Measurements from ENCODE around the gene HES3. TPM values are rescaled to one million over a fixed set of nuclear protein-coding genes. Genes with fewer than 3 reads are reported as not detected.

The HES3 gene
- total RNA-seq, 1 experiment from 2014 or later = not detected

DNA sequence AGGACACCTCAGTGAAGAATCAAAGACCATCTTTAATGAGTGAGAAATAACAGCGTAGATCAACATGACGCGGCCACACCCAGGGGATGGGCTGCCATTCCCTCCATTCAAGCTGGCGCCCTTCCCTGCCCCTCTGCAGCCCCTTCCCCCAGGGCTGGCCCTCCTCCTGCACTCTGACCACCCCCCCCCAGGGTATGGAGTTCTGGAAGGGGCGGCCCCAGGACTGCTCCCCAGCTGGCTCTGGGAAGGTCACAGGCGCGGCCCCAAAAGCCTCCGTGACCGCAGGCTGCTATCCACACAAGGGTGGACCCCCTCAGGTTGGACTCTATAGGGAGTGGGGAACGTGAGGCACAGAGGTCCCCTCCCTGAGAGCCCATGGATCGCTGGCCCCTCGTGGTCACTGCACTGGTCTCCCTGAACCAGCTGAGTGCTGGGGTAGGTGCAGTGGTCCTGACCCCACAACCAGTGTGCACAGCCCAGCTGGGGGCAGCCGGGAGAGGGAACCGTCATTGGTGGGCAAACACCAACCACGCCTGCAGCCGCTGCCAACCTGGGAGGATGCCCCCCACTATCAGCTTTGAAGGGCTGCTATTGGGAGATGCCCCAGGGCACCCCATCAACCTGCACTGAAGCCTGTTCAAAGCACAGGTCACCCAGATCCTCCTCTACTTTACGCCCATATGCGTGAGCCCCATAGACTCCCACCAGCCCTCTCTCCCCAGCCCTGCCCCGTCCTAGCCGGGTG lies 33.0 kb downstream of the HES3 start:
- Histone ChIP-seq H3K9me3 (ENCODE audit: low read depth, low read length, poor library complexity, severe bottlenecking) (no peaks in the 10 kb centered on the region), H3K4me3 (ENCODE audit: low read depth, low read length, poor library complexity, severe bottlenecking) (no peak overlapping the region), H3K4me1 (ENCODE audit: insufficient read depth, low read length, poor library complexity, severe bottlenecking) (peaks cover 32% of the 10 kb centered on the region), H3K27me3 (replicated peaks; ENCODE audit: insufficient read depth, low read depth, low read length, poor library complexity) (no peaks in the 10 kb centered on the region), H3K36me3 (ENCODE audit: insufficient read depth, low read length, poor library complexity, severe bottlenecking) (no peaks in the 10 kb centered on the region), H3K27ac (ENCODE audit: low read depth, low read length, poor library complexity, severe bottlenecking) (no peak overlapping the region)
- no TSS peak for BruUV-seq (replicated peaks)
- DNase-seq (ENCODE audit: low spot score) = no peak
- ChIA-PET POLR2A (ENCODE audit: low non-redundant PET) (no interaction called here), CTCF (no interaction called here)
- TF ChIP-seq EZH2 (IDR thresholded peaks at IDR 0.05; ENCODE audit: borderline replicate concordance, low read depth, low read length, poor library complexity, severe bottlenecking) = no peak
- TF ChIP-seq CTCF (conservative IDR thresholded peaks at IDR 0.05; ENCODE audit: low read depth, low read length) = no peak
- intact Hi-C loops (cut with micrococcal nuclease; ENCODE audit: unreplicated experiment) = no loop called here

DNA sequence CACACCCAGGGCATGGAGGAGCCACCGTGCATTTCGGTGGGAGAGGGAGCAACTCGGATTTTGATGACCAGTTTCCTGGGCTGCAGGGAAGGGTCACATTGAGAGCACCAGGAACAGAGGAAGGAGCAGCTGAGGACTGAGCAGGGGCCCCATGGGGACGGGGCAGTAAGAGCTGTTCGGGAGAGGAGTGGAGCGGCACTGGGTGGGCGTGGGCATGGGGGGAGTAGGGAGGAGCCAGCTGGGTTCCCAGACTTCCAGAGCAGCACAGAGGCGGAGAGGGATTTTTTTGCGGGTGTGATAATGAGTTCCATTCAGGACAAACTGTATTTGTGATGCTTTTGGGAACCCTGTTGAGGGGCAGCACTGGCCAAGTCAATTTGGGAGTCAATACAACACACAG lies 34.3 kb downstream of the HES3 start:
- POLR2A ChIA-PET (ENCODE audit: low non-redundant PET) = no interaction called here

GRCh38 chr1:6279066-6279465 lies 35.1 kb downstream of the HES3 start:
- no peaks in the 10 kb centered on the region for H3K36me3 ChIP-seq (ENCODE audit: insufficient read depth, low read length, poor library complexity, severe bottlenecking)

More for the DNA sequence above, 34.3 kb downstream of the HES3 start:
- TF ChIP-seq EZH2 (IDR thresholded peaks at IDR 0.05; ENCODE audit: borderline replicate concordance, low read depth, low read length, poor library complexity, severe bottlenecking) (no peak), CTCF (conservative IDR thresholded peaks at IDR 0.05; ENCODE audit: low read depth, low read length) (no peak)
- intact Hi-C loops (cut with micrococcal nuclease; ENCODE audit: unreplicated experiment) = no loop called here
- Histone ChIP-seq H3K36me3 (ENCODE audit: insufficient read depth, low read length, poor library complexity, severe bottlenecking) (no peaks in the 10 kb centered on the region), H3K9me3 (ENCODE audit: low read depth, low read length, poor library complexity, severe bottlenecking) (no peaks in the 10 kb centered on the region), H3K4me1 (ENCODE audit: insufficient read depth, low read length, poor library complexity, severe bottlenecking) (peaks cover 19% of the 10 kb centered on the region), H3K4me3 (ENCODE audit: low read depth, low read length, poor library complexity, severe bottlenecking) (no peak overlapping the region), H3K27ac (ENCODE audit: low read depth, low read length, poor library complexity, severe bottlenecking) (no peak overlapping the region), H3K27me3 (replicated peaks; ENCODE audit: insufficient read depth, low read depth, low read length, poor library complexity) (no peaks in the 10 kb centered on the region)
- CTCF ChIA-PET = no interaction called here
- DNase-seq (ENCODE audit: low spot score) = no peak
- no TSS peak for BruUV-seq (replicated peaks)

More at GRCh38 chr1:6279066-6279465, 35.1 kb downstream of the HES3 start:
- Histone ChIP-seq H3K9me3 (ENCODE audit: low read depth, low read length, poor library complexity, severe bottlenecking) (no peaks in the 10 kb centered on the region), H3K4me3 (ENCODE audit: low read depth, low read length, poor library complexity, severe bottlenecking) (no peak overlapping the region), H3K4me1 (ENCODE audit: insufficient read depth, low read length, poor library complexity, severe bottlenecking) (peaks cover 11% of the 10 kb centered on the region), H3K27ac (ENCODE audit: low read depth, low read length, poor library complexity, severe bottlenecking) (no peak overlapping the region), H3K27me3 (replicated peaks; ENCODE audit: insufficient read depth, low read depth, low read length, poor library complexity) (no peaks in the 10 kb centered on the region)
- ChIA-PET CTCF (no interaction called here), POLR2A (ENCODE audit: low non-redundant PET) (no interaction called here)
- intact Hi-C loops (cut with micrococcal nuclease; ENCODE audit: unreplicated experiment) = no loop called here
- TF ChIP-seq CTCF (conservative IDR thresholded peaks at IDR 0.05; ENCODE audit: low read depth, low read length) (no peak), EZH2 (IDR thresholded peaks at IDR 0.05; ENCODE audit: borderline replicate concordance, low read depth, low read length, poor library complexity, severe bottlenecking) (no peak)
- no peak for DNase-seq (ENCODE audit: low spot score)
- no TSS peak for BruUV-seq (replicated peaks)
